Vagina (tissue), 2 donors: ENCODE results near the gene CRTC1.

Experiments used
- CTCF ChIP-seq, 3 experiments: fragments of 450-650 bp in 2 of 3; fragments of 200-600 bp in 1 of 3; sonication (generic) in 1 of 3; IDR thresholded peaks; one replicate each; pipeline ENCODE4 v1.5.1; 2017 to 2019; ENCODE audit warnings: antibody characterized with exemption in 3 of 3, mild to moderate bottlenecking in 2 of 3, moderate library complexity in 2 of 3
- POLR2A ChIP-seq, 2 donors: fragments of 450-650 bp; IDR thresholded peaks; one replicate each; pipeline ENCODE4 v1.6.1; 2017; ENCODE audit warnings: antibody characterized with exemption in 2 of 2, mild to moderate bottlenecking in 2 of 2, moderate library complexity in 2 of 2

DNA sequence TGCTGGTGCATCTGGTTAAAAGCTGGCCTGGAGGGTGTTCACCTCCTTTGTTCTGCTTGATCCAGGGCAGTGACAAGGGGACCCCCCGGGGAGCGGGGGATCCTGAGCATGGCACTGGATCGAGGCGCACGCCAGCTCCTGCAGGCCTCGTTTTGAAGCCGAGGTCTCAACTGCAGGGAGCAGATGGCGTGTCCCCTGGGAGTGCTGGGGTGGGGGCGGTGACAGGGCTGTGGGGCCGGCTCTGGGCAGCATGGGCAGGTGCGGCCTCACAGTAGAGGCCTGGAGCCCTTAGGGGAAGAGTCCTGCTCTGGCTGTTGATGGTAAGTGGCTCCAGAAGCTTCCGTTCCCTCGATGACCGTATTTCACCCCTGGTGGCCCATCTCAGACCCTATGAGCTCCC is 51.8 kb downstream of the CRTC1 start:
- TF ChIP-seq CTCF (IDR thresholded peaks at IDR 0.05) (no peak), POLR2A (IDR thresholded peaks at IDR 0.05) (no peak)
